ENCODE data around the gene HSD17B14.

DNA sequence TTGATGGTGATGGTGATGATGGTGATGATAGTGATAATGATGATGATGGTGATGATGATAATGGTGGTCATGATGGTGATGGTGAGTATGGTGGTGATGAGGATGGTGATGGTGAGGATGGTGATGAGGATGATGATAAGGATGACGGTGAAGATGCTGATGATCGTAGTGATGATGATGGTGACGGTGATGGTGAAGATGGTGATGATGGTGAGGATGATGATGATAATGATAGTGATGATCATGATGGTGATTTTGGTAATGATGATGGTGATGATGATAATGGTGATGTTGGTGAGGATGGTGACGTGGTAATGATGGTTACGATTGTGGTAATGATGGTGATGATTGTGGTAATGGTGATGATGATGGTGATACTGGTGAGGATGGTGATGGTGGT, 14.7 kb downstream of the HSD17B14 start:
- TF ChIP-seq TAF1 (IDR thresholded peaks at IDR 0.05; ENCODE audit: borderline replicate concordance, low read depth, low read length) (no peak), POLR2AphosphoS5 (IDR thresholded peaks at IDR 0.05; ENCODE audit: low read depth, low read length) (no peak)

All from GM12892 (cell line).